Eye (tissue), 1 donor: Measurements from ENCODE around the gene AMN.

Experiments used
- DNase-seq: peaks from one replicate; pipeline ENCODE4 v3.0.0-alpha.2; 2015

The AMN gene

GRCh38 chr14:102969060-102969791, 46.8 kb downstream of the AMN start:
- no peak for DNase-seq

DNA sequence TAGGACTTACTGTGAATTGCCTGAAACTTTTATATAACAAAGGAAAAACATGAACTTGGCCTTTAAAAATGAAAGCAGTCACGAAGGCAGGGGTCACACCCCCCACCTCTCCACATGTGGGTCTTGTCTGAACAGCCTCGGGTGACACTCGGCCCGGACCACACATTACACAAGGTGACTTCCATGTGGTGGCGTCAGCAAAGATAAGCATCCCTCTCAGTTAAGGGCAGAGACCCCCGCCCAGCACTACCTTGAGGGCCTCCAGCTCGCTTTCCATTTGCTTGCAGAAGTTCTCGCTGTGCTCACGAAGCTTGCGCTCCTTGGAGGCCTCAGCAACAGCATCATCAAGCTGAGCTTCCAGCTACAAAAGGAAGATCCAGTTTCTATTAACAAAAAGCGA, 47.4 kb downstream of the AMN start:
- DNase-seq = no peak

- no peak for DNase-seq
Observed at GRCh38 chr14:102970496-102970895, 48.0 kb downstream of the AMN start.

DNA sequence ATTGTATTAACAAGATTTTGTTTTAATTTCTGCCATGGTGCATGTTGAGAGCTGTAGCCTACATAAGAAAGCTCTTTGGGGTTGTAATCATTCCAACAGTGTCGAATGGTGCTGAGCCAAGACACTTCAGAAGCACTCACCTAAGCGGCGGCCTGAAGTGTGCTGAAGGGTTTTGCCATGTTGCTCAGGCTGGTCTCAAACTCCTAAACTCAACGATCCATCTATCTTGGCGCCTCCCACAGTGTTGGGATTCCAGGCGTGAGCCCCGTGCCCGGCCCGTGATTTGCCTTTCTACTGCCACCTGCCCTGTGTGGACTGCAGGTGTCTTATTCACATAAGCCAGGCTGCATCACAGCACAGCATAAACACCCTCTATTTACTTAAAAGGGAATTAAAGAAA, 48.9 kb downstream of the AMN start:
- no peak for DNase-seq

DNA sequence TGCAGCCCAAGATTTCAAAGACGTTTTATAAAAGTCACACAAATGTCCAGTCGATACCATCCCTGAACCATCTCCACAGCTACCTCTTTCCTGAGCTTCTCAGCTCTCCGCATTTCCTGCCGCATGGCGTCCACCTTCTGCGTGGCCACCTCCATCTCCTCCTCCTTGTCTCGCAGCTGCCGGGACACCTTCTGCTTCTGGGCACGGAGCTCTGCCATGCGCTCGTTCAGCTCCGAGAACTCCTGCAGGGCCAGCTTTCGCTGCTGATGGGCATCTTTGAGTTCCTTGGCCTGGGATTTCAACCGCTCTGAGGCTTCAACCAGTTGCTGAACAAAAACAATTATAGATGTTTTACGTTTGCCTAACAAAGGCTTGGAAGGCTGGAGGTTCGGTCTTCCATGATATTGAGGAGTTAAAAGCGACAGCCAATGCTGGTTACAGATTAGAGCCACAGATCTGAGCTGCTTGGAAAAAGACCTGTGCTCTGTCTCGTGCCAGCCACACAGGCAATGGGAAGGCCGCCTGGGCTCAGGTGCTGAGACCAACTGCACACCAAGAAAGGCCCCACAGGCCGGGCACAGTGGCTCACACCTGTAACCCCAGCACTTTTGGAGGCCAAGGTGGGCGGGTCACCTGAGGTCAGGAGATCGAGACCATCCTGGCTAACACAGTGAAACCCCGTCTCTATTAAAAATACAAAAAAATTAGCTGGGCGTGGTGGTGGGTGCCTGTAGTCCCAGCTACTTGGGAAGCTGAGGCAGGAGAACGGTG, 49.6 kb downstream of the AMN start:
- DNase-seq = no peak

GRCh38 chr14:102973706-102974285, 51.3 kb downstream of the AMN start:
- DNase-seq = no peak

- no peak for DNase-seq
Observed at GRCh38 chr14:102975662-102976061, 53.2 kb downstream of the AMN start.

- DNase-seq = no peak
Observed at GRCh38 chr14:102977475-102977874, 55.0 kb downstream of the AMN start.

DNA sequence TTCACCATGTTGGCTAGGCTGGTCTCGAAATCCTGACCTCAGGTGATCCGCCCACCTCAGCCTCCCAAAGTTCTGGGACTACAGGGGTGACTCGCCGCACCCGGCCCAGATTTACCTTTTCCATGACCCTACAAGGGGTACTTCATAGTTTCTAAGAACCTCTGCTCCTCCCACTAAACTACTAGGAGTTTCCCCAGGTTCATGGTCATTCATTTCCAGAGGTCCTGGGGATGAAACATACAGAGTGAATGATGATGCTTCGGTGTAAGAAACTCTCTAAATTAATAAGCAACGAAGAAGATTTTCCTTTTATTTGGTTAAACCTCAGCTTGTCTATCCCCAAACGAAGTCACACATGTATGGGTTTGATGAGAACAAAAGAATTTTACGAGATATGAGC, 56.9 kb downstream of the AMN start:
- DNase-seq = no peak

GRCh38 chr14:102980409-102980810, 57.9 kb downstream of the AMN start:
- DNase-seq = no peak
